ENCODE data around the gene SWI5.

GRCh38 chr9:128244091-128244836 lies 31.8 kb upstream of the SWI5 start:
- TF ChIP-seq CTCF (IDR thresholded peaks at IDR 0.05; ENCODE audit: insufficient read depth, low read length, poor library complexity, severe bottlenecking) (no peak), EZH2phosphoT487 (conservative IDR thresholded peaks at IDR 0.05; ENCODE audit: low read length) (no peak)
